Measurements from ENCODE around the gene GHDC. TPM values are rescaled to one million over a fixed set of nuclear protein-coding genes. Genes with fewer than 3 reads are reported as not detected.
"Not testable (repeated sequence)": the region's sequence is repeated elsewhere in the genome, so short reads cannot be mapped to it uniquely, and the experiment has no call there.

The GHDC gene
- total RNA-seq, 6 experiments from 2014 or later = 8.8 to 23.9 (median 12.8) TPM

DNA sequence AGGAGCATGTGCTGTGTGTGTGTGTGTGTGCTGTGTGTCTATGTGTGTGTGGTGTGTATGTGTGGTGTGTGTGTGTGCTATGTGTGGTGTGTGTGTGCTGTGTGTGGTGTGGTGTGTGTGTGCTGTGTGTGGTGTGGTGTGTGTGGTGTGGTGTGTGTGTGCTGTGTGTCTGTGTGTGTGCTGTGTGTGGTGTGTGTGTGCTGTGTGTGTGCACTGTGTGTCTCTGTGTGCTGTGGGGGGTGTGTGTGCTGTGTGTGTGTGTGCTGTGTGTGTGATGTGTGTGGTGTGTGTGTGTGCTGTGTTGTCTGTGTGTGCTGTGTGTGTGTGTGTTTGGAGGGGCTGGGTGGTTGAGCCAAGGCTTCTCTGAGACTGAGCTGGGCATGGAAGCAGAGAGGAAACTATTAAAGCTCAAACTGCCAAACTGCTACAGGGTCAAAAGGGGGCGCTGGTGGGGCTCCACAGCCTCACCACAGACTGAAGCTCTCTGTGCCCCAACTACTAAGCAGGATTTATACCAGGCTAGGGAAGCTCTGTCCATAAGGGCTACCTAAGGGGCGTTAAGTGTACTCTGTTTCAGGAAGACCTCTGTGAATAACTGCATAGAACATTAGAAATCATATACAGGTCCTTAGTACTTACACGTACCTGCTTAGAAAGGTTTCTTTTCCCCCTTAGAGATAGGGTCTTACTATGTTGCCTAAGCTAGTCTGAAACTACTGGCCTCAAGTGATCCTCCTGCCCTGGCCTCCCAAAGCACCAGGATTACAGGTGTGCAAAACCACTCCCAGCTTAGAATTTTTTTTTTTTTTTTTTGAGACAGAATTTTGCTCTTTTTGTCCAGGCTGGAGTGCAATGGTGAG lies 27.8 kb upstream of the GHDC start:
- no peak for TF ChIP-seq POLR2A (IDR thresholded peaks at IDR 0.05)
- TF ChIP-seq, protein P1, sequence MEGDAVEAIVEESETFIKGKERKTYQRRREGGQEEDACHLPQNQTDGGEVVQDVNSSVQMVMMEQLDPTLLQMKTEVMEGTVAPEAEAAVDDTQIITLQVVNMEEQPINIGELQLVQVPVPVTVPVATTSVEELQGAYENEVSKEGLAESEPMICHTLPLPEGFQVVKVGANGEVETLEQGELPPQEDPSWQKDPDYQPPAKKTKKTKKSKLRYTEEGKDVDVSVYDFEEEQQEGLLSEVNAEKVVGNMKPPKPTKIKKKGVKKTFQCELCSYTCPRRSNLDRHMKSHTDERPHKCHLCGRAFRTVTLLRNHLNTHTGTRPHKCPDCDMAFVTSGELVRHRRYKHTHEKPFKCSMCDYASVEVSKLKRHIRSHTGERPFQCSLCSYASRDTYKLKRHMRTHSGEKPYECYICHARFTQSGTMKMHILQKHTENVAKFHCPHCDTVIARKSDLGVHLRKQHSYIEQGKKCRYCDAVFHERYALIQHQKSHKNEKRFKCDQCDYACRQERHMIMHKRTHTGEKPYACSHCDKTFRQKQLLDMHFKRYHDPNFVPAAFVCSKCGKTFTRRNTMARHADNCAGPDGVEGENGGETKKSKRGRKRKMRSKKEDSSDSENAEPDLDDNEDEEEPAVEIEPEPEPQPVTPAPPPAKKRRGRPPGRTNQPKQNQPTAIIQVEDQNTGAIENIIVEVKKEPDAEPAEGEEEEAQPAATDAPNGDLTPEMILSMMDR (IDR thresholded peaks at IDR 0.05) = peak; percentile 52 to 62 (median 58)
- Histone ChIP-seq H3K9me3 (no peaks in the 10 kb centered on the region), H3K36me3 (peaks cover 0 to 30% (median 6%) of the 10 kb centered on the region in 4 donors), H3K4me1 (no peaks in the 10 kb centered on the region), H3K27ac (no peak overlapping the region), H3K4me3 (no peak overlapping the region), H3K27me3 (no peaks in the 10 kb centered on the region)
- ATAC-seq (peak; percentile 83 to 96 (median 91)), DNase-seq (peak in 1 of 3 donors; percentile 37)
- WGBS (ENCODE audit: insufficient coverage, low coverage, low lambda C conversion rate, missing lambda C conversion rate) = no CpG with 5 or more reads among the region's 3 CpGs
- intact Hi-C loops (cut with DNase I) = no loop called here

DNA sequence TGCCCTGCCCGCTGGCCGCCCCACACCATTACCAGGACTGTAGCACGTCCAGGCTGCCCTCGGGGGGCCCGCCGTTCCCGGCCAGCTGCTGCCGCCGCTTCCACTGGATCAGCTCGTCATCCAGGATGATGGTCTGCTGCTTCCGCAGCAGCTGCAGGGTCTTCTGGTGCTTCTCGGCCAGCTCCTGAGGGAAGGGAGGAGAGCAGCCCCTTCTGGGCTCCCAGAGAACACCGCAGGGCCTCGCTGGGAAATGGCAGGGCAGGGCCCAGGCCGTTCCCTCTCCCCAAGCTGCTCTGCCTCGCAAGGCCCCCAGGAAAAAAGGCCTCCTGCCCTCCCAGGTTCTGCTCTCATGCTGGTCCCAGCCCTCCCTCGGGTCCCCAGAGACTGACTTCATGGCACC lies 25.0 kb upstream of the GHDC start:
- H3K4me3 ChIP-seq; H3K4me1 ChIP-seq; H3K27me3 ChIP-seq; DNase-seq; intact Hi-C loops (cut with DNase I); H3K27ac ChIP-seq; H3K9me3 ChIP-seq; ATAC-seq: not testable (repeated sequence)
- peaks cover 0 to 55% (median 14%) of the 10 kb centered on the region in 4 donors for H3K36me3 ChIP-seq
- no CpG with 5 or more reads among the region's 17 CpGs for WGBS (ENCODE audit: insufficient coverage, low coverage, low lambda C conversion rate, missing lambda C conversion rate)

DNA sequence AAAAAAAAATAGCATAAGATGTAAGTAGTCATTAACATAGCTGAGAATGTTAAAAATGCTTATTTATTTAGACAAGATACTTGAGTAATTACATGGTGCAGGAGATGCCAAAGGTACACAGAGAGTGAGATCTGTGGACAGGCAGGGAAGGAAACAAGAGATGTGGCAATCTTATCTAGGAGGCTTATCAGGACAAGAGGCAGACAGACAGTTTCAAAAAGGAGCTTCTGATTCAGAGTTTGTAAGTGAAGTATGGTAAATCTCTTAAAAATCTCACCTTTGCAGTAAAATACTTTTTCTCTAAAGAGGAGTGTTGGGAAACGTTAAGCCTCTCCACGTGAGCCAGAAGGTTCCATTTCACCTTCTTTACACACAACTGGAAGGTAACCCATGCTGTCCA lies 19.9 kb upstream of the GHDC start:
- Histone ChIP-seq H3K9me3 (no peaks in the 10 kb centered on the region), H3K4me1 (no peaks in the 10 kb centered on the region), H3K4me3 (no peak overlapping the region), H3K27me3 (no peaks in the 10 kb centered on the region), H3K27ac (no peak overlapping the region), H3K36me3 (peaks cover 0 to 62% (median 27%) of the 10 kb centered on the region in 4 donors)
- no peak for ATAC-seq
- WGBS (ENCODE audit: insufficient coverage, low coverage, low lambda C conversion rate, missing lambda C conversion rate) = 90% methylated on average over 2 of the region's 2 CpGs
- no peak for DNase-seq
- intact Hi-C loops (cut with DNase I) = no loop called here
- TF ChIP-seq, protein P1 (IDR thresholded peaks at IDR 0.05) = no peak
- no peak for TF ChIP-seq POLR2A (IDR thresholded peaks at IDR 0.05)

DNA sequence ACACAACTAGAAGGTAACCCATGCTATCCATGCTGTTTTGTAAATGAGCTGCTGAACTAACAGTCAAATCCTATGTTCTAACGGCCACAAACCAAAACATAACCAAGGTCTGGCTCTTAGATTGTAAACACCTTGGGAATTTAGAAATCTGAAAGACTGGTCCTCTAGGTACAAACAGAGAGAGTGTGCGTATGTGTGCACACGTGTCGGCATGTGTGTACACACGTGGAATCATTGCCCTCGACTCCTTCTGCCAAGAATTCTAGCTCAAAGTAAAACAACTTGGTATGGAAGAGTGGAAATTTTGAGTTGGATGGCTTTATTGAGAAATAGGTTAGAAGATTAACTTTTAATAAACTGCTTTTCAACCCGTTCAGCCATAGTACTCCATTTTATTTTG lies 18.1 kb upstream of the GHDC start:
- Histone ChIP-seq H3K27ac (no peak overlapping the region), H3K27me3 (no peaks in the 10 kb centered on the region), H3K36me3 (peaks cover 0 to 58% (median 28%) of the 10 kb centered on the region in 4 donors), H3K4me3 (no peak overlapping the region), H3K4me1 (no peaks in the 10 kb centered on the region), H3K9me3 (no peaks in the 10 kb centered on the region)
- TF ChIP-seq, protein P1 (IDR thresholded peaks at IDR 0.05) = no peak
- no peak for TF ChIP-seq POLR2A (IDR thresholded peaks at IDR 0.05)
- DNase-seq = no peak
- intact Hi-C loops (cut with DNase I) = no loop called here
- WGBS (ENCODE audit: insufficient coverage, low coverage, low lambda C conversion rate, missing lambda C conversion rate) = 67% methylated on average over 7 of the region's 7 CpGs
- ATAC-seq = peak in 3 of 4 donors; percentile 41 to 69 (median 68)

DNA sequence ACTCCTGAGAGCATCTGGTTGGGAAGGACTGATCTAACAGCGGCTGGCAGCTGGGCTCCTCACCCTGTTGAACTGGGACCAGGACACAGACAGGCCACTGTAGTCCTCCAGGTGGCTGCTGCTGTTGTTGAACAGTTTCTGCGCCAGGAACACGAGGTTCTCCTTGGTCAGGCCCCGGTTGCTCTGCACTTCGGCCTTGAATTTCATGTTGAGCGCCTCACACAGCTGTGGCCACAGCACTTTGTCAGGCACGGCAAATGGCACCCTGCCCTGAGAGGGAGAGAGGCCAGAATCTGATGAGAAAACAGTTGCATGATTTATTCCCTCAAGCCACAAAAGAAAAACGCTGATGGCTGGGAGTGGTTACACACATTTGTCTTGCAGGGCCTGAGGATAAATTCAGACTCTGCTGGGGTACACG lies 17.6 kb upstream of the GHDC start:
- H3K27me3 ChIP-seq; H3K9me3 ChIP-seq; H3K4me1 ChIP-seq; intact Hi-C loops (cut with DNase I); H3K4me3 ChIP-seq; H3K27ac ChIP-seq: not testable (repeated sequence)
- peaks cover 0 to 58% (median 28%) of the 10 kb centered on the region in 4 donors for H3K36me3 ChIP-seq
- WGBS (ENCODE audit: insufficient coverage, low coverage, low lambda C conversion rate, missing lambda C conversion rate) = 36% methylated on average over 6 of the region's 9 CpGs
- ATAC-seq (peak; percentile 67 to 86 (median 74)), DNase-seq (peak in 1 of 3 donors; percentile 81)

Measured in right lobe of liver (tissue), 6 donors.